Tibial artery (tissue), 4 donors: ENCODE measurements around the gene XPNPEP3.

Experiments
- DNase-seq, 2 donors: peaks; one replicate each; pipeline ENCODE4 v3.0.0-alpha.2; 2019
- H3K27ac ChIP-seq, 2 donors: fragments of 200-600 bp; sonication (generic) in 1 of 2; 1 replicate in 1 of 2; 2 replicates in 1 of 2; pipeline ENCODE4 v1.5.1; 2018 to 2019; ENCODE audit warnings: mild to moderate bottlenecking in 1 of 2
- H3K27me3 ChIP-seq, 2 donors: fragments of 200-600 bp; sonication (generic) in 1 of 2; one replicate each; pipeline versions ENCODE4 v1.5.1 to v1.6.0; 2016 to 2019
- H3K36me3 ChIP-seq, 3 donors: fragments of 200-600 bp; sonication (generic) in 2 of 3; one replicate each; pipeline ENCODE4 v1.5.1; 2016 to 2019; ENCODE audit warnings: mild to moderate bottlenecking in 2 of 3
- H3K4me1 ChIP-seq, 4 donors: fragments of 200-600 bp; sonication (generic) in 2 of 4; 1 replicate in 3 of 4; 2 replicates in 1 of 4; pipeline ENCODE4 v1.5.1; 2016 to 2019
- H3K4me3 ChIP-seq, 2 donors: fragments of 200-600 bp; sonication (generic) in 1 of 2; 1 replicate in 1 of 2; 2 replicates in 1 of 2; pipeline ENCODE4 v1.5.1; 2018 to 2019; ENCODE audit warnings: mild to moderate bottlenecking in 2 of 2
- H3K9me3 ChIP-seq, 3 donors: fragments of 200-600 bp; sonication (generic) in 1 of 3; one replicate each; pipeline ENCODE4 v1.5.1; 2016 to 2019
- intact Hi-C: fragments of 100-400 bp; cut with DNase I; formaldehyde crosslinking; loops from one replicate; pipeline ENCODE4 v1.15.0; 2023; ENCODE audit warnings: low total_unique reads
- TF ChIP-seq, protein P1 (sequence below), 2 experiments: fragments of 200-600 bp in 1 of 2; fragments of 450-650 bp in 1 of 2; IDR thresholded peaks; one replicate each; pipeline ENCODE4 v1.5.1; 2017 to 2019; ENCODE audit warnings: antibody characterized with exemption in 2 of 2, mild to moderate bottlenecking in 1 of 2, moderate library complexity in 1 of 2

XPNPEP3 gene

DNA sequence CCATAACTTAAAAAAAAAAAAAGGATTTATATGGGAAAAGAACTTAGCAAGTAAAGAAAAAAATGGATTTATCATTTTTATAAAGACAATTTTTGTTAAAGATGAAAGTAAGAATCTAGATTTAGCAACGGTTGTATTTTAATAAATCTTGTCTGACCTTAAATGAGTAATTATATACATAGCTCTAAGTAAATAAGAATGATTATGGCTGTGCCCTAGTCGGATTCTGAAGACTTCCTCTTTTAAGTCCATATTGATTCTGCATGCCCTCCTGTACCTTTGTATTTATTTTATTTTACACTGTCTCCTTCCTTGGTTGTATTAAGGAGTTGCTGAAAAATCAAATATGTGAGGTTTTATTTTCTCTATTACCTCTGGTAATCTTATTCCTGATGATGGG is 101.4 kb downstream of the XPNPEP3 start:
- no peak for DNase-seq
- Histone ChIP-seq H3K36me3 (peaks cover 18 to 80% (median 34%) of the 10 kb centered on the region in 3 donors), H3K4me3 (no peak overlapping the region), H3K27ac (no peak overlapping the region), H3K27me3 (no peaks in the 10 kb centered on the region), H3K9me3 (no peaks in the 10 kb centered on the region), H3K4me1 (peaks cover 0 to 12% (median 1%) of the 10 kb centered on the region in 4 donors)
- TF ChIP-seq, protein P1, sequence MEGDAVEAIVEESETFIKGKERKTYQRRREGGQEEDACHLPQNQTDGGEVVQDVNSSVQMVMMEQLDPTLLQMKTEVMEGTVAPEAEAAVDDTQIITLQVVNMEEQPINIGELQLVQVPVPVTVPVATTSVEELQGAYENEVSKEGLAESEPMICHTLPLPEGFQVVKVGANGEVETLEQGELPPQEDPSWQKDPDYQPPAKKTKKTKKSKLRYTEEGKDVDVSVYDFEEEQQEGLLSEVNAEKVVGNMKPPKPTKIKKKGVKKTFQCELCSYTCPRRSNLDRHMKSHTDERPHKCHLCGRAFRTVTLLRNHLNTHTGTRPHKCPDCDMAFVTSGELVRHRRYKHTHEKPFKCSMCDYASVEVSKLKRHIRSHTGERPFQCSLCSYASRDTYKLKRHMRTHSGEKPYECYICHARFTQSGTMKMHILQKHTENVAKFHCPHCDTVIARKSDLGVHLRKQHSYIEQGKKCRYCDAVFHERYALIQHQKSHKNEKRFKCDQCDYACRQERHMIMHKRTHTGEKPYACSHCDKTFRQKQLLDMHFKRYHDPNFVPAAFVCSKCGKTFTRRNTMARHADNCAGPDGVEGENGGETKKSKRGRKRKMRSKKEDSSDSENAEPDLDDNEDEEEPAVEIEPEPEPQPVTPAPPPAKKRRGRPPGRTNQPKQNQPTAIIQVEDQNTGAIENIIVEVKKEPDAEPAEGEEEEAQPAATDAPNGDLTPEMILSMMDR (IDR thresholded peaks at IDR 0.05) = no peak
- intact Hi-C loops = no loop called here

- H3K27ac ChIP-seq = no peak overlapping the region
- no peaks in the 10 kb centered on the region for H3K27me3 ChIP-seq
- no peaks in the 10 kb centered on the region for H3K9me3 ChIP-seq
- TF ChIP-seq, protein P1 (IDR thresholded peaks at IDR 0.05) = no peak
- H3K4me1 ChIP-seq = peaks cover 0 to 5% (median 0%) of the 10 kb centered on the region in 4 donors
- intact Hi-C loops = no loop called here
- no peak overlapping the region for H3K4me3 ChIP-seq
- H3K36me3 ChIP-seq = peaks cover 32 to 80% (median 46%) of the 10 kb centered on the region in 3 donors
- DNase-seq = no peak
These were observed 103.2 kb downstream of the XPNPEP3 start for GRCh38 chr22:40960145-40960544.

DNA sequence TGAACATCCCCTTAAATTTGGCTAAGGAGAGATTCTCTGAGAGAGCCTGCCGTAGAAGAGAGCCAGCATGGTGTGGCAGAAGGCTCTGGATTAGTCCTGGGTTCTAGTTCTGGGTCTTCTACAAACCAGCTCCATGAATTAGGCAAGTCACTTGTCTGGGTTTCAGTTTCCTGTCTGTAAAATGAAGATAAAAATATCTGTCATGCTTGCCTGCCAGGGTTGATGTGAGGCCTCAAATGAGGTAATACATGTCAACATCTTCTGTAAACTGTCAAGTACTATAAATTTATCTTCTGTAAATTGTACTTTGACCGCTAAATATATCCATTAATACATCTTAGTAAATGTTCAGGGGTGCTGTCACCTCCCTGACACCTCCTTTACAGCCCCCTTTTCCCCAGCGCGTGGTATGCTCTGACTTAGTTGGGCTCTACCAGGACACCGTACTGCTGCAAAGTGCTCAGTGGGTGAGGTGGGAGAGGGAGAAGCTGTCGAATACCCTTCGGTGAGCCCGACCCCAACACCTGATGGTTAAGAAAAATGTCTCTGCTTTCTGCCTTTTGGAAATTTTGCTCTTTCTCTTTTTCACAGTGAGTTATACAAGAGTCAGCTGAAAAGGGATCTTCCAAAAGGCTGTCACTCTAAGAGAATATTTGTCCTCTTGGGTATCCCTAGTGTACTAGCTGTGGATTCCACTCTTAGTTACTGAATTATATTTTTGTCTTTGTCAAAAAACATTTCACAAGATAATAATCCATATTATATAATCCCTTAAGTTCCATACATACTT is 109.2 kb downstream of the XPNPEP3 start:
- Histone ChIP-seq H3K4me1 (no peaks in the 10 kb centered on the region), H3K36me3 (peaks cover 59 to 96% (median 69%) of the 10 kb centered on the region in 3 donors), H3K27ac (no peak overlapping the region), H3K9me3 (no peaks in the 10 kb centered on the region), H3K4me3 (no peak overlapping the region), H3K27me3 (no peaks in the 10 kb centered on the region)
- no peak for DNase-seq
- intact Hi-C loops = loop anchor here (5.0 kb wide), 1 partner anchor 121 kb away; no protein-coding TSS in a partner anchor
- TF ChIP-seq, protein P1 (IDR thresholded peaks at IDR 0.05) = no peak

GRCh38 chr22:40966726-40967085 is 109.8 kb downstream of the XPNPEP3 start:
- intact Hi-C loops = loop anchor here (5.0 kb wide), 1 partner anchor 121 kb away; no protein-coding TSS in a partner anchor

GRCh38 chr22:40967111-40967760 is 110.3 kb downstream of the XPNPEP3 start:
- Histone ChIP-seq H3K4me3 (no peak overlapping the region), H3K27me3 (no peaks in the 10 kb centered on the region), H3K9me3 (no peaks in the 10 kb centered on the region), H3K27ac (no peak overlapping the region), H3K36me3 (peaks cover 59 to 97% (median 69%) of the 10 kb centered on the region in 3 donors), H3K4me1 (no peaks in the 10 kb centered on the region)
- no peak for DNase-seq
- intact Hi-C loops = loop anchor here (5.0 kb wide), 1 partner anchor 120 kb away; no protein-coding TSS in a partner anchor
- TF ChIP-seq, protein P1 (IDR thresholded peaks at IDR 0.05) = no peak

More at GRCh38 chr22:40966726-40967085, 109.8 kb downstream of the XPNPEP3 start:
- Histone ChIP-seq H3K4me1 (no peaks in the 10 kb centered on the region), H3K9me3 (no peaks in the 10 kb centered on the region), H3K27me3 (no peaks in the 10 kb centered on the region), H3K36me3 (peaks cover 59 to 97% (median 68%) of the 10 kb centered on the region in 3 donors), H3K4me3 (no peak overlapping the region), H3K27ac (no peak overlapping the region)
- DNase-seq = no peak
- TF ChIP-seq, protein P1 (IDR thresholded peaks at IDR 0.05) = no peak
